Measurements from ENCODE around the gene CACNB3. TPM values are rescaled to one million over a fixed set of nuclear protein-coding genes. Genes with fewer than 3 reads are reported as not detected.

The CACNB3 gene
- total and polyA plus RNA-seq, 2 of the 8 experiments (the other 6 are each of a cell fraction or from before 2014, with no cell fraction given): 12.5 to 16.0 TPM

DNA sequence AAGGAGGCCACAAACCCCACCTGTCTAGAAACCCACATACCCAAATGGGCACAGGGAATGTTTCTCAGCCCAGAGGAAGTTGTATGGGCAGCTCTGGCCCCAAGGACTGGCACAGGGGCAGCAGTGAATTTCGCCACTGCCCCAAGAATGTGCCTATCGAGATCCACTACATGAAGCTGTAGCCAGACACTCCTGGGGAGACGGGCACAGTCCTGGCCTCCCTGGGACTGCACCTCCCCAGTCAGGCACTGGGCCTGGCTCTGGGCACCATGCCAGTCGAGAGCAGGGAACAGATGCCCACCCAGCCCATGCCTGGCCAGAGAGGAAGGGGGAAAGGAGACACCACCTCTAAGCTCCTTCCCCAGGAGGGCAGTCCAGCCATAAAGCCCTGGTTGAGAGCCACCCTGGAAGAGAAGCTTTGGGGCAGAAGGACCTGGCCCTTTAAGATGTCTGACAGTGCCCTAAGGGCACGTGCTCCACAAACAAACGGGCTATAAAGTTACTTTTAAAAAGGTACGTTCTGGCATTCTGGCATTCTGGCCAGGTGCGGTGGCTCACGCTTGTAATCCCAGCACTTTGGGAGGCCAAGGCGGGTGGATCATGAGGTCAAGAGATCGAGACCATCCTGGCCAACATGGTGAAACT lies 37.8 kb upstream of the CACNB3 start (continued):
- no peak for TF ChIP-seq NANOG (IDR thresholded peaks at IDR 0.05; ENCODE audit: insufficient read depth, low read depth, low read length, poor library complexity, severe bottlenecking)
- no peak for TF ChIP-seq KDM5A (IDR thresholded peaks at IDR 0.05; ENCODE audit: low read length)
- no peak for TF ChIP-seq RNF2 (IDR thresholded peaks at IDR 0.05; ENCODE audit: borderline replicate concordance, low read depth, low read length, missing control alignments, poor library complexity, severe bottlenecking)
- TF ChIP-seq RAD21 (IDR thresholded peaks at IDR 0.05 in 1 of 2, conservative IDR thresholded peaks at IDR 0.05 in 1 of 2; ENCODE audit: low read depth in 2 of 2, low read length in 2 of 2): no peak

Data from H1 (cell line).